Ammon's horn (tissue), 1 donor: ENCODE measurements around the gene PDZD8.
"Not testable (repeated sequence)": the region's sequence is repeated elsewhere in the genome, so short reads cannot be mapped to it uniquely, and the experiment has no call there.

Experiments
- DNase-seq: peaks from one replicate; pipeline ENCODE4 v3.0.0-alpha.2; 2016; ENCODE audit warnings: low spot score

Gene PDZD8

DNA sequence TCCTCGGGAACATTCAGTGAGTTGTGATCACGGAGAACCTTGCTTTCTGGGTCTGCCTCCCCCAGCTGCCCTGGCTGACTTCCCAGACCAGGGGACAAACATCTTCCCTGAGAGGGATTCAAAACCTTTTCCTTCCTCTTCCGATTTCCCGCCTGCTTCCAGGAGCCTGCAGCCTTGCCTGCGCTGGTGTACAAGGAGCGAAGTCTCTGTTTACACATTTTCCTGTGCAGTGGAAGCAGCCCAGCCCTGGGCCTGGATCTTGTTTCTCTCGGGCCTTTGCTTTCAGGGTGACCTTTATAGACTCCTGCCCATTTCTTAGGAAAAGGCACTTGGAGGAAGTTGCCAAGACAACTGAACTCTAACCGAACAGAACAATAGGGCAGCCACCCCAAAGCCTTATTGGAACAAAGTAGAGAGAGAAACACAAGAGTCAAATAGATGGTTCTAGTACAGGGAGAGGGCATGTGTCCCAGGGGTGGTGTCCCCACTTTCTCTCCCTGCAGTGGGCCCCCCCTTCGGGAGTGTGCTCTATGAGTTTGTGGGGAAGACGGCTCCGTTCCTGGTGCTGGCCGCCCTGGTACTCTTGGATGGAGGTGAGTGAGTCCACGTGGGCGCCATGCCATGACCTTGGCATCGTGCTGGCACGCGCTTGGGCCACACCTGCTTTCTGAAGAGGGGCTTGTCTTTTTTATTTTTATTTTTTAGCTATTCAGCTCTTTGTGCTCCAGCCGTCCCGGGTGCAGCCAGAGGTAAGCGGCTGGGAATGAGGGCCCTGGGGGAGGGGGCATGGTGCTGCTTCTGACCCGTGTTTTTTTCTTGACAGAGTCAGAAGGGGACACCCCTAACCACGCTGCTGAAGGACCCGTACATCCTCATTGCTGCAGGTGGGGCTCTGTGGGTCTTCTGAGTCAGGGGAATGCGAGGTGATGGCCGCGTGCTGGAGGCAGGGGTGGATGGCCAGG is 120.2 kb downstream of the PDZD8 start:
- no peak for DNase-seq

DNA sequence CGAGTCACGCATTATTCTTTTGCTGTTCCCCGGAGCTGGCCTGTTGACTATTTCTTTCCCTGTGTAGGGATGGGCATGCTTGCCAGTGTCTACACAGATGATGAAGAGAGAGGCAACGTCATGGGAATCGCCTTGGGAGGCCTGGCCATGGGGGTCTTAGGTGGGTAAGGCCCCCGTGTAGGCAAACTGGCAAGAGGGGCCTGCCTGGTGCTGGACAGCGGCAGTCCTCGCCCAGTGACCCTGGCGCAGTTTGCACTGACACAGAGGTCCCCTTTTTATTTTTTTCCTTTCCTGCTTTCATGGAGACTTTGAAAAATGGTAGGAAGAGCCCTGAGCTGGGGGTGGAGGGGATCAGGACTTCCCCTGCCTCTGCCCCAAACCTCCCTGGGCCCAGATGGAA is 120.9 kb downstream of the PDZD8 start:
- DNase-seq: no peak

DNA sequence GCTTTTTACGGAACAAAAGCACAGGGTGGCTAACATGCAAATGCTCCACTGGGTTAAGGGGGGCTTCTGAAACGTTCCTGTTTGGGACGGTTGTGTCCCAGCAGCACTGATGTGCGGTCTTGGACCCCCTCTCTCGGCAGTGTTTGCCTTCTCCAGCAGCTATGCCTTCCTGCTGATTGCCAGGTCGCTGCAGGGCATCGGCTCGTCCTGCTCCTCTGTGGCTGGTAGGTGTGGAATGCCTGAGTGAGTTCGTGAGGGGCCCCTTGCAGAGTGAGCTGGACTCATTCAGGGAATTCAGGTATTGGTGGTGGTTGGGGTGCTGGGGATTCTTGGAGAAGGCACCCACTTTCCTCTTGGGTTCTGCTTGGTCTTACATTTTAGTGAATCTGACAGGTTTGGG is 121.3 kb downstream of the PDZD8 start:
- no peak for DNase-seq

DNA sequence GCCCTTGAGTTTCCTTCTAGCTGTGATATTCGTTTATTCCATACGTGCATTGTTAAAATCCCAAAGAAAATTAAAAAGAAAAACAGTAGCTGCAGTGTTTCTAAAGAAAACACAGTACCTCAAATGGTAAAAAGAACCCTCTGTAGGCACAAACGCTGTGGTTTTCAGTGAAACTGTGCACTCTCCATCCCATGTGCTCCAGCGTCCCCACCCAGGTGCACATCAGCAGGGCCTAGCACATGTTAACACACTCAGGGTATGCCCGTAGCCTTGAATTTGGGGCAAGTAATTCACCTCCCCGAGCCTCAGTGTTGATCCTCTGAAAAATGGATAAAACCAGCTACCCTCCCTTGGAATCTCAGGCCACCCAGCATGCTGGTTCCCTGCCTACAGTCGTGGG is 124.8 kb downstream of the PDZD8 start:
- no peak for DNase-seq

DNA sequence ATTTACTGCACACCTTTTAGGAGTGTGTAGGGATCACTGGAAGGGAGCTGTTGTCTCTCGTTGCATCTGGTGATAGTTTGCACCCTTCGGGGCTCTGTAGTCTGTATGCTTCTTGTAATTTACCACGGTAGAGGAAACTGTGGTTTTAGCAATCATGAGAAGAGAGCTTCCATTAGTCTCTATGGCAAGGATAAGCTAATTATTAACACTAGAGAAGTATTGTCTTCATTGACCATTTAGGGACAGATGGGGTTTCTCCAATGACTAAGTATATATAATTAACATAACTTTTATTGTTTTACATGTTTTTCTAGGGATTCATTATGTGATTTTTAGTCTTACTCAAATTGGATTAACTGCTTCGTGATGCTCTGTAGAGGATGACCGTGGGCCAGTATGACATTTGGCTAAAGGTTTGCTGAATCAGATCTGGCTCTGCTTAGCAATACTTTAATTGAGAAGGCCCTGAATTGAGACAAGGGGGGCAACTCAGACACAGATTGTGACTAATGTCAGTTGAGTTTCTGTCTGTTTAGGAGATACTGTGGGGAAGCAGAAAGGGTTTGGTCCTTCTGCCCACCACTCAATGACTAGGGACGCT is 125.6 kb downstream of the PDZD8 start:
- no peak for DNase-seq

DNA sequence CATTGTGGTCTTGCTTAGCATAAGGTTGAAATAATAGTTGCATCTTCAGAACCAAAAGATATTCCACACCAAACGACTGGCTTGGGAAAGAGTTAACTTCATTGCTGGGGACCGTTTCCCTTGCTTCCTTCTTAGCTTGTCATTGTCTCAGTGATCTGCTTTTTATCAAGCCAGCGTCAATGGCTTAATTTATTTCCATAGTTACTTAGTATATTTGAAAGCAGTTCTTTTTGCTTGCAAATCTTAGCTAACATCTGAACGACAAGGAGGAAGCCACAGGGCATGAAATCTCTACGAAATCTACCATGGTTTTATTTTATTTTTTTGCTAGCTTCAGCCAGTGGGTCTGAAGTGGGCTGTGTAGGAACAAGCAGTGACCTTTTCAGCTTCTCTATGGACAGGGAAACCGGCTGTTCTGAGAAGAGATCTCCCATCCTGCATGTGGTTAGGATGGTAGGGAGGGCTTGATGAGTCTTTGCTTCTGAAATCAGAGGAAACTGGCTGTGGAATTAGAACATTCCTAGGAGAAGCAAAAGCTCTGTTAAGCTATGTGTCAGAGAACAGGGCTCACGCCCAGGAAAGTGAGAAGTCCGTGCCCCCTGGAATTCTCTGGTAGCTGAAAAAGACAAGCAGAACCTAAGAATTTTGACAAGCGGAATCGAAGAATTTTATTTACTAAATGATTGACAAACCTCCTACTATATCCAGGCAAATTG is 126.3 kb downstream of the PDZD8 start:
- DNase-seq: no peak

DNA sequence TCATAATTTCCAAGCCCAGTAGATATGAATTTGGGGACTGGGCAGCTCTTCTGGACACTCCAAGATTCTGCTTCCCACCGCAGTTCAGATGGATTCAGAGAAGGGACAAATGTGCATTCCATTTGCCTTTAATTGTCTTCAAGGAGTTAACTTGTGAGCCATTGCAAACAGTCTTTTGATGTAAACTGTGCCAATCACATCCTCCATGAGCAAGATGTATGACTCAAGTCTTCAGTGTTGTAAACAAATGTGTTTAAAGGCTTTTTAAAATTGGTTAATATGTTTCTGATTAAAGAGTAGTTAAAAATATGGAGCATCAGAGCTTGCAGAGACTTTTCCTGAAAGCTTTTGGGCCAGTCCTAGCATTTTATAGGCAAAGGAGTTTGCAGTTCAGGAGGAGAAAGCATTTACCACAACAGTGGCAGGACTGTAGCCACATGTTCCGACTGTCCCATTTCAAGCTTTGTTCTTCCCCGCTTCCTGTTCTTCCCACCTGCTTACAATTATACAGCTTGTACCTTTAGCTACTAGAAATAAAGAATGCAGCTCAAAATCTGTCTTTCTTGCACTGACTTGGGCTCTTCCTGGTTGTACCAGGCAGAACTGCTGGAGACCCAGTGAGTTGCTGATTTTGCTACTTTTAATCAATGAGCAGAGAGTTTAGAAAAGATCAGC is 128.1 kb downstream of the PDZD8 start:
- no peak for DNase-seq

DNA sequence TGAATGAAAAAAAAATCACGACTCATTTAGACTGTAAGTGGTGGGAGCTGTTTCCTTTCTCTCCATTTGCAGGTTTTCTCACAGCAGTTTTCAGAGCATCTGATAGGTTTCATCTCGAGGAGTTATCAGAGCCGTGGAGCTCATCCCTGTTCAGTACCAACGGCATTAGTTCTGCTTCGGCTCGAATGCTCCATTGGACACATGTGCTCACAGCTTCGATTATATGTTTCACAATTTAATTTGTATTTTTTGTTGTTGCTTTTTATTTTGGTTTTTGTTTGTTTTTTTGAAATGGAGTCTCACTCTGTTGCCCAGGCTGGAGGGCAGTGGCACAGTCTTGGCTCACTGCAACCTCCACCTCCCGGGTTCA is 132.8 kb downstream of the PDZD8 start:
- DNase-seq: no peak

DNA sequence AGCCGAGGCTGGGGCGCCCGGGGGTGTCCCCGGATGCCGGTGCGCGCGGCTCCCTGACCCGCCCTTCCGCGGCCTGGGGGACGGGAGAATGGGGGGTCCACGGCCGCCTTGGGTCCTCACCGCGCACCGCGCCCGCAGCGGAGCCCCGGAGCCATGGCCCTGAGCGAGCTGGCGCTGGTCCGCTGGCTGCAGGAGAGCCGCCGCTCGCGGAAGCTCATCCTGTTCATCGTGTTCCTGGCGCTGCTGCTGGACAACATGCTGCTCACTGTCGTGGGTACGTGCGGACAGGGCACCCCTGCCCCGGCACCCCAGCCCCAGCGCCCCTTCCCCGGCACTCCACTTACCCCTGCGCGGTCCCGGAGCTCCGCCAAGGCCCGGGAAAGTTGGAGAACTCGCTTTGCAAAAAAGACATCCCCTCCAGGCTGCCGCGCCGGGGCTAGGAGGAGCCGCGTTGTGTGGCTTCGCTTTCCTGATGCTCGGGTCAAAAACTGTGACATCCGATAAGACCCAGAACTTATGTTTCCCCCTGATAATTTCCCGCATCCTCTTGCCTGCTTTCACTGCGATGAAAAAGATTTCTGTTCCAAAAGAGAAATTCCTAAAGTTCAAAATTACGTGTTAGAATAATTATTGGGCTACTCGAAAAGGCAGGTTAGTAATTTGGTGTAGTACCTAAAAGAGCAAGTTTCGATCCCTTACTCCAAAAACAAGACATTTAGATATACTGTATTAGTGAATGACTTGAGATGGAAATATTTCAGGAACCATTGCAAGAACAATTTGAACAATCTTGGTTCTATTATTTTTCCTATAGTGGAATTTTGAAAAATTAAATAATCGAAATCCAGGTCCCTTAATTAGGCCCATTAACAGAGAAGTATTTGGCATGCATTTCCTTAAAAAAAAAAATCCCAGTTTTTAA is 133.4 kb downstream of the PDZD8 start:
- DNase-seq: no peak

DNA sequence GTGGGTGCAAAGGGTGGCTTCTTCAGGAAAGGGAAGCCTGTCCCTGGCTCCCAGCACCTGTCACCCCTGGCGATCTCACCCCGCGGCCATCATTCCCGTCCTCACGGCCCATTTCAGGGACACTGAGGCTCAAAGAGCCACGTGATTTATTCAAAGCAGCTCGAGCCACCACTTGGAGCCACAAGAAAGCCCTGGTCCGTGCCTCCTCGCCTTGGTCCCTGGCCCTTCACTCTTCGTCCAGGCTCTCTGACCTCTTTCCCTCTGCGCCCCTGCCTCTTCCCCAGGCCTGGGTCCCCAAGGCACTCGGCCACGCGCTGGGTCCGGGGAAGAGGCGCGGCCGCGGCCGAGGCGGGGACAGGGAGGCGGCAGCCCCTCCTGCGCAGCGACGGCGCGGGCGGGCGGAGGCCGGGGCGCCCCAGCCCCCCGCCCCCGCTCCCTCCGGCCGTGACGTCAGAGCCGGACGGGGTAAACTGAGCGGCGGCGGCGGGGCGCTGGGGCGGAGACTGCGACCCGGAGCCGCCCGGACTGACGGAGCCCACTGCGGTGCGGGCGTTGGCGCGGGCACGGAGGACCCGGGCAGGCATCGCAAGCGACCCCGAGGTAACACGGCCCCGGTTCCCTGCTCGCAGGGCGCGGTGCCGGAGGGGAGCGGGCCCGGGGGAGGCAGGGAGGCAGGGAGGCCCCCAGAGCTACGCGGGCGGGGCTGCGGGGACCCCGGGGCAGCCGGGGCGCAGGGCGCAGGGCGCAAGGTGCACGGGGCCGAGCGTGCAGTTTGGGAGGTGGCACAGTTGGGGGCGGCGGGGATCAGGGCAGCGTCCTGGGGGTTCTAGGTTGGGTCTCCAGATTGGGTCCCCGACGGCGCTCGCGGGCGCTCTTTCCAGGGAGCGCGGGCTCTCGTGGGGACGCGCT is 134.4 kb downstream of the PDZD8 start, which contains the start of gene SLC18A2:
Gene SLC18A2, plus strand, starts transcription at position 494 of the 909 bp plus-strand sequence. CDS start 580 bp downstream, outside the sequence.
- DNase-seq: no peak

DNA sequence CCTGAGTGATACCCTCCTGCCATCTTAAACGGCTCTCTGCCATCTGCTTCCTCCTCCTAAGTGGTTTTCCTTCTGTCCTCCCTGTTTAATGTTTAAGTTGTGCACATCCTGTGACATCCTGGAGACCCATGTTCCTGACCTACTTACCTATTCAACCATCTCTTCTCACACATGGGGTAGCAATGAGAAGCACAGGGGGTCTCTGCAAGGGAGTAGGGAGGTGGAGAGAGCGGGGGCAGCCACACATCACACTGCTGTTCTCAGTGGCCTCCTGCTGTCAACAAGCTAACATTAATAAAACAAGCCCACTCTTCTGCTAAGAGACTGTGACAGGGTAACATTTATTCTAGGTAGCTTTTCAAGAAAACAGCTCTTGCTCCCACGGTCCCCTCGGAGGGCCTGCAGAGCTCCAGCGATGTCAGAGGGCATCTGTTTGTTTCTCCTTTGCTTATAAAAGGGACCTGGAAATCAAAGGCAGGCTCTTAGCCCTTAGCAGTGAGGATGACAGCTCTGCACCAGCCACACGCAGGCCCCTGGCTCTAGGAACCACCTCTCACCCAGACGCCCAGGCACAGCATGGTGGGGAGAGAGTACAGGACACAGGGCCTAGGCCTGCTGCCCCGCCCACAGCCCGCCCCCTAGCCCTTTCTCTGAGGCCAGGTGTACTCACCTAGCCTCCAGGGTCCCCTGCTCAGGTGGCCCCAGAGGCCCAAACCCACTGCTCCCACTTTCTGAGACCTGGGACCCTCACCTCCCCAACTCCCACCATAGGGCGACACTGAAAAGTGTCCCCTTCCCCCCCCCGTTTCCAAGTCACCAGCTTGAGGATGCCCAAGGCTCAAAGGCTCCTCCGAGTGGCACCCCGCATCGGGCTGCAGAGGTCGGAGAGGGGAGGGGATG is 135.3 kb downstream of the PDZD8 start:
- DNase-seq: no peak

DNA sequence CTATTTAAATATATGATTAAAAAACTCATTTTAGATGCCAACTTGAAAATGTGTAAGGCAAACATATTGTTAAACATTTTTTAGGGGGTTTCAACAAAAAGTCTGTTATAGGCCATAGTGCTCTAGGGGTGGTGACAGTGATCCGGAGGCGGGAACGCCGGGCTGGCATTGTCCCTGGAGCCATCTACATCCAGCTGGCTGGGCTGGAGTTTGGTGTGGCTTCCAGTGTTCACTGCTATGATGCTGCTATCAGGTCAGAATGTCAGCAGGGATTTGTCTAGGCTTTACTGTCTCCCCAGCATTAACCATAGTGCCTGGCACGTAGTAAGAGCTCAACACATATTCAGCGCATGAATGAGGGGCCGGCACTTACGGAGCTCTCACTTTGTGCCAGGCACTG is 136.2 kb downstream of the PDZD8 start:
- no peak for DNase-seq

DNA sequence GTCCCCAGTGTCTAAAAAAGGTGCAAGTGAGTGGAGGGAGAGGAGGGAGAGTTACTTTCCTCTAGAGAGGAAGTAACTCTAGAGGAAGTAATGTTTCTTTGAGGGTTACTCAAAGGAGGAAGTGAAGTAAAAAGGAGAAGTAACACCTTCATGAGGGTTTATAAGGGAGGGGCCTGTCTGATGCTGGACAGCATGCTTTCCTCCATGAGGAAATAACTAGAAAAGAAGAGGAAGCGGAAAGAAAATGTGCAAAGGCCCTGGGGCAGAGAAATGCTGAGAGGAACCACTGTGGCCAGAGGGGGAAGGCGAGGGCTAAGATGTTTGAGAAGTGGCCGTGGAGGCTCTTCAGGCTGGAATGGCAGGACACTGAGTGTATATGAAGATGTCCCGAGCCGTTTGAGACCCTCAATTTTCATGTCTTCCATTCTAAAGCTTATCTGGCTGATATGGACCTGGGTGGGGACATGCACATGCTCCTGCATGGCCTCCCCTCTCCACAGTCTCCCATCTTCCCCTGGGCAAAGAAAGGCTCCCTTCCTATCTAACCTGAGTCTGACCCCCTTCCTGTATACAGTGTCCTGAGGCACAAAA is 137.7 kb downstream of the PDZD8 start:
- DNase-seq: no peak

DNA sequence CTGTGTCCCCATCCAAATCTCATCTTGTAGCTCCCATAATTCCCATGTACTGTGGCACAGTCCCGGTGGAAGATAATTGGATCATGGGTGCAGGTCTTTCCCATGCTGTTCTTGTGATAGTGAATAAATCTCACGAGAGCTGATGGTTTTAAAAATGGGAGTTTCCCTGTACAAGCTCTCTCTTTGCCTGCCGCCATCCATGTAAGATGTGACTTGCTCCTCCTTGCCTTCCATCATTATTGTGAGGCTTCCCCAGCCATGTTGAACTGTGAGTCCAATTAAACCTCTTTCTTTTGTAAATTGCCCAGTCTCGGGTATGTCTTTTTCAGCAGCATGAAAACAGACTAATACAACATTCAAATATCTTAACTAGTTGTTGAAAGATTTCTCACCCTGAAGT is 145.1 kb downstream of the PDZD8 start:
- not testable (repeated sequence) for DNase-seq

DNA sequence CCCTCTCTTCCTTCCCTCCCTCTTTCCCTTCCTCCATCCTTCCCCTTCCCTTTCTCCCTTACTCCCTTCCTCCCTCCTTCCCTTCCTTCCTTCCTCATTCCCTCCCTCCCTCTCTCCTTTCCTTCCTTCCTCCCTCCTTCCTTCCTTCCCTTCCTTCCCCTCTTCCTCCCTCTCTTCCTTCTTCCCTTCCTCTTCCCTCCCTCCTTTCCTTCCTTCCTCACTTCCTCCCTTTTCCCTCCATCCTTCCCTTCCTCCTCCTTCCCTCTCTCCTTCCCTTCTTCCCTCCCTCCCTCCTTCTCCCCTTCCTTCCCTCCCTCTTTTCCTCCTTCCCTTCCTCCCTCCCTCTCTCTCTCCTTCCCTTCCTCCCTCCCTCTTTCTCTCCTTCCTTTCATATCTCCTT is 147.0 kb downstream of the PDZD8 start:
- DNase-seq: no peak
